Upper lobe of left lung (tissue), 6 donors: Measurements from ENCODE around the gene GPR108. TPM values are rescaled to one million over a fixed set of nuclear protein-coding genes. Genes with fewer than 3 reads are reported as not detected.

ENCODE experiments used
- ATAC-seq, 2 donors: fragments of 200-7000 bp; cut with Tn5 transposase; one replicate each; pipeline ENCODE4 v1.9.1; 2022; ENCODE audit warnings: mild to moderate bottlenecking in 2 of 2, moderate library complexity in 2 of 2; ENCODE audit not compliant: low FRiP score in 2 of 2
- DNase-seq, 2 donors: peaks; one replicate each; pipeline ENCODE4 v3.0.0-alpha.2; 2019 to 2020
- H3K27ac ChIP-seq, 4 donors: fragments of 200-600 bp; sonication (generic); one replicate each; pipeline ENCODE4 v1.5.1; 2016 to 2019
- H3K27me3 ChIP-seq, 4 donors: fragments of 200-600 bp; sonication (generic); one replicate each; pipeline ENCODE4 v1.5.1; 2017 to 2019
- H3K36me3 ChIP-seq, 4 donors: fragments of 200-600 bp; sonication (generic); one replicate each; pipeline ENCODE4 v1.5.1; 2016 to 2019
- H3K4me1 ChIP-seq, 4 donors: fragments of 200-600 bp; sonication (generic); one replicate each; pipeline ENCODE4 v1.5.1; 2018 to 2019
- H3K4me3 ChIP-seq, 4 donors: fragments of 200-600 bp; sonication (generic); one replicate each; pipeline ENCODE4 v1.5.1; 2017 to 2019; ENCODE audit warnings: mild to moderate bottlenecking in 2 of 4, moderate library complexity in 1 of 4
- H3K9me3 ChIP-seq, 4 donors: fragments of 200-600 bp; sonication (generic); one replicate each; pipeline ENCODE4 v1.5.1; 2018 to 2019
- CTCF ChIP-seq, 6 experiments: fragments of 450-650 bp in 4 of 6; fragments of 200-600 bp in 2 of 6; sonication (generic) in 2 of 6; IDR thresholded peaks; one replicate each; pipeline ENCODE4 v1.5.1; 2016 to 2019; ENCODE audit warnings: antibody characterized with exemption in 6 of 6
- EP300 ChIP-seq, 4 donors: sonication (generic); formaldehyde crosslinking; IDR thresholded peaks; one replicate each; pipeline ENCODE4 v1.5.1; 2017; ENCODE audit warnings: antibody characterized with exemption in 4 of 4, control low read depth in 2 of 4
- POLR2A ChIP-seq, 4 donors: fragments of 450-650 bp; IDR thresholded peaks; one replicate each; pipeline ENCODE4 v1.5.1; 2016 to 2017; ENCODE audit warnings: antibody characterized with exemption in 4 of 4, mild to moderate bottlenecking in 2 of 4
- POLR2AphosphoS5 ChIP-seq, 2 donors: sonication (generic); formaldehyde crosslinking; IDR thresholded peaks; one replicate each; pipeline ENCODE4 v1.5.1; 2017; ENCODE audit warnings: antibody characterized with exemption in 2 of 2
- WGBS, 2 donors: methylation state at CpG; one replicate each; pipeline ENCODE4 v1.1.5; 2017 to 2018; 5-methylcytosine and 5-hydroxymethylcytosine counted together
- total RNA-seq, 6 donors: library from RNA; depleted of rRNA in 4 of 6; stranded (reverse); fragments of >200 nt in 4 of 6; gene quantifications; one replicate each; pipeline versions ENCODE4 v1.1.0 to v1.2.1, GENCODE V29; 2016 to 2021
- donor health status: DM: no; HTN: no; CAD: no; lungs with moderate emphysema.
- donor health status: DM: no; HTN: yes; CAD: no; lungs with severe emphysema.

Gene GPR108
- total RNA-seq, 6 donors from 2014 or later = 51.6 to 105 (median 69.0) TPM

GRCh38 chr19:6769006-6769619 lies 31.7 kb upstream of the GPR108 start:
- no peak for DNase-seq
- Histone ChIP-seq H3K27ac (peak overlapping the region in 1 of 4 donors; percentile 87), H3K27me3 (no peaks in the 10 kb centered on the region), H3K4me3 (no peak overlapping the region), H3K36me3 (no peaks in the 10 kb centered on the region), H3K9me3 (no peaks in the 10 kb centered on the region), H3K4me1 (peaks cover 12 to 26% (median 21%) of the 10 kb centered on the region in 4 donors)
- no peak for TF ChIP-seq POLR2A (IDR thresholded peaks at IDR 0.05)
- TF ChIP-seq CTCF (IDR thresholded peaks at IDR 0.05) = peak in 3 of 6 experiments; percentile 26 to 37 (median 31)
- TF ChIP-seq POLR2AphosphoS5 (IDR thresholded peaks at IDR 0.05) = no peak
- WGBS, 2 donors = 53 to 57% methylated on average over 11 of the region's 11 CpGs
- no peak for ATAC-seq

DNA sequence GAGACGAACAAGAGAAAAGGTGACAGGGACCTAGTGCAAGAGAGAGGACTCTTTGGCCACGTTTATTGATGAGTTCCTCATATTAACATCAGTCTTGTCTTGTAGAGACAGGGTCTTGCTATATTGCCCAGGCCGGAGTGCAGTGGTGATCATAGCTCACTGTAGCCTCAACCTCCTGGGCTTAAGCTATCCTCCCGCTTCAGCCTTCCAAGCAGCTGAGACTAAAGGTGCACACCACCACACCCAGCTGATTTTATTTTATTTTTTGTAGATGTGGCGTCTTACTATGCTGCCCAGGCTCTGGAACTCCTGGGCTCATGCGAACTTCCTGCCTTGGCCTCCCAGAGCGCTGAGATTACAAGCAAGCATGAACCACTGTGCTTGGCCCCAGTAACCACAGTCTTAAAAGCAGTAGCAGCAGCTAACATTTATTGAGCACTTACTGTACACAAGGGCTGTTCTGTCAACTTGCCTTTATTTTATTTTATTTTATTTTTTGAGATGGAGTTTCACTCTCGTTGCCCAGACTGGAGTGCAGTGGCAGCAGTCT lies 30.9 kb upstream of the GPR108 start:
- no peaks in the 10 kb centered on the region for H3K27me3 ChIP-seq
- 67 to 68% methylated on average over 8 of the region's 8 CpGs for WGBS, 2 donors
- no peak for DNase-seq
- ATAC-seq = no peak
- no peaks in the 10 kb centered on the region for H3K36me3 ChIP-seq
- H3K4me1 ChIP-seq = peaks cover 12 to 26% (median 21%) of the 10 kb centered on the region in 4 donors
- peak overlapping the region; percentile 69 to 87 (median 76) for H3K27ac ChIP-seq
- TF ChIP-seq CTCF (IDR thresholded peaks at IDR 0.05) (no peak), POLR2A (IDR thresholded peaks at IDR 0.05) (no peak), EP300 (IDR thresholded peaks at IDR 0.05) (no peak), POLR2AphosphoS5 (IDR thresholded peaks at IDR 0.05) (no peak)
- H3K9me3 ChIP-seq = no peaks in the 10 kb centered on the region
- peak overlapping the region in 3 of 4 donors; percentile 50 to 56 (median 54) for H3K4me3 ChIP-seq

DNA sequence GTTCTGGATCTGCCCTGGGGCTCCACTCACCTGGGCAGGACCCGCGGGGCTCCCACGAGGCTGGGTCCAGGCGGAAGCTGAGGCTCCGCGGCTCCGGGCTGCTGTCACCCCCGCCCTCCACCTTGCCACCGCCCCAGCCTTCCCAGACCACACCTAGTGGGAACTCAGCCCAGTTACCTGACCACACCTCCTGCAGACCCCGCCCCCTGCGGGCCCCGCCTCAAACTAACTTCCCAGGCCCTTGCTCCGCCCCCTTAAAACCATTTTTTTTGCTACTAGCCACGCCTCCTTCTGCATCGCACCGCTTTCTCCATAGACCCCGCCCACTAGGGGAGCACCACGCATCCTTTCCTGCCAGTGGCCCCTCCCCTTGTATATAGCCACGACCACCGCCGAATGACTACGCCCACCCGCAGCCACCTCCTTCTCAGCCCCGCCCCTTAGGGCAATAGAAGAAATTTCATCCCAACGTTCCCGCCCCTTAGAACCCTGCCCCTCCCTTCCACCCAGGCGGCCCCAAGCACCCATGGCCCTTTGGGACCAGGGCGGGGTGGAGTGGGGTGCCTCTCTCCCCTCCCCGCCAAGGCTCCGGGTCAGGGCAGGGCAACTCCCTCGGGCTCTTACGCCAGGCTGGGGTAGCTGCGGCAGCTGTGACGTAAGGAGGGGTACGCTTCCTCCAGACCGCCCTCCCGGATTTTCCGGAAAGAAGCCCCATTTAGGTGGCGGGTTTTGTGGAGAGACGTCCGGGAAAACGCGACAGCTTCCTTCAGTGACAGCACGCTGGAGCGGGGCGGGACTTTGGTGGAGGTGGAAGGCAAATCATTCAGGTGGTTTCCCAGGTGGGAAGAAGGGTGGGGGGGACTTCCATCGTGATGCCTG lies 30.2 kb upstream of the GPR108 start, which contains the start of gene SH2D3A:
Gene SH2D3A, minus strand, starts transcription at position 79 of the 879 bp plus-strand sequence. CDS start 3,687 bp downstream, outside the sequence.
- WGBS, 2 donors = 1 to 3% methylated on average over 35 of the region's 47 CpGs
- peak within 1 kb of the TSS; percentile 24 to 56 (median 52) for H3K4me3 ChIP-seq

DNA sequence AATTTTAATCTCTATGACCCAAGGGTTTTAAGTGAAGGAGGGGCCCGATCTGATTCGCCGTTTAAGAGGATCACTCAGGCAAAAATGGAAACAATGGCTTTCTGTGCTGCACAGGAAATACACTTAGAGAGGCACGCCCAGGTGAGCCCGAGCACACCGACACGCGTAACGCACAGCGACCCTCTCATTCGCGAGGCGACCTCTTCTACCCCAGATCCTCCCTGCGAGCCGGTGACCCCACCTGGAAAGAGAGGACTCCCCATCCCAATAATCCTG lies 29.6 kb upstream of the GPR108 start:
- H3K27ac ChIP-seq = peak overlapping the region; percentile 49 to 87 (median 76)
- peak overlapping the region; percentile 24 to 56 (median 52) for H3K4me3 ChIP-seq
- ATAC-seq (peak; percentile 25 to 68), DNase-seq (no peak)
- TF ChIP-seq POLR2AphosphoS5 (IDR thresholded peaks at IDR 0.05) = no peak
- TF ChIP-seq POLR2A (IDR thresholded peaks at IDR 0.05) = peak in 1 of 4 donors; percentile 73
- no peaks in the 10 kb centered on the region for H3K27me3 ChIP-seq
- H3K9me3 ChIP-seq = no peaks in the 10 kb centered on the region
- H3K4me1 ChIP-seq = peaks cover 12 to 26% (median 21%) of the 10 kb centered on the region in 4 donors
- peaks cover 0 to under 1% (median 0%) of the 10 kb centered on the region in 4 donors for H3K36me3 ChIP-seq
- 1 to 4% methylated on average over 15 of the region's 15 CpGs for WGBS, 2 donors

More for the DNA sequence above, 30.2 kb upstream of the GPR108 start, which contains the start of gene SH2D3A:
- peak in 1 of 4 donors; percentile 82 for TF ChIP-seq POLR2A (IDR thresholded peaks at IDR 0.05)
- peak in 1 of 4 donors; percentile 36 for TF ChIP-seq EP300 (IDR thresholded peaks at IDR 0.05)
- TF ChIP-seq POLR2AphosphoS5 (IDR thresholded peaks at IDR 0.05) = peak in 1 of 2 donors; percentile 24
- TF ChIP-seq CTCF (IDR thresholded peaks at IDR 0.05) = peak in 2 of 6 experiments; percentile 13 to 29
- Histone ChIP-seq H3K36me3 (no peaks in the 10 kb centered on the region), H3K4me1 (peaks cover 12 to 26% (median 21%) of the 10 kb centered on the region in 4 donors), H3K9me3 (no peaks in the 10 kb centered on the region), H3K27me3 (no peaks in the 10 kb centered on the region), H3K27ac (peak within 1 kb of the TSS; percentile 69 to 87 (median 76))
- DNase-seq (peak; percentile 96 to 97), ATAC-seq (peak; percentile 83 to 95)
